T-helper 1 cell treated with Interleukin-12 subunit alpha and Interleukin-12 subunit beta and Interleukin-4 antibody, amounts not matched to agents 30 μg/mL and 1 μg/mL, for 36 hours (primary cell): ENCODE data around the gene FCHO1.
"Not testable (repeated sequence)": the region's sequence is repeated elsewhere in the genome, so short reads cannot be mapped to it uniquely, and the experiment has no call there.

Source experiments
- H3K27ac Mint-ChIP-seq: one replicate; pipeline ENCODE4 v1.8.0; 2021; ENCODE audit warnings: mild to moderate bottlenecking, mixed read lengths
- H3K27me3 Mint-ChIP-seq: one replicate; pipeline ENCODE4 v1.8.0; 2021; ENCODE audit warnings: low read depth, mixed read lengths
- H3K36me3 Mint-ChIP-seq: one replicate; pipeline ENCODE4 v1.8.0; 2021; ENCODE audit warnings: low read depth, mixed read lengths
- H3K4me1 Mint-ChIP-seq: one replicate; pipeline ENCODE4 v1.8.0; 2021; ENCODE audit warnings: low read depth, mixed read lengths
- H3K4me3 Mint-ChIP-seq: one replicate; pipeline ENCODE4 v1.8.0; 2021; ENCODE audit warnings: mild to moderate bottlenecking, moderate library complexity, mixed read lengths
- H3K9me3 Mint-ChIP-seq: one replicate; pipeline ENCODE4 v1.8.0; 2021; ENCODE audit warnings: mixed read lengths

The FCHO1 gene

DNA sequence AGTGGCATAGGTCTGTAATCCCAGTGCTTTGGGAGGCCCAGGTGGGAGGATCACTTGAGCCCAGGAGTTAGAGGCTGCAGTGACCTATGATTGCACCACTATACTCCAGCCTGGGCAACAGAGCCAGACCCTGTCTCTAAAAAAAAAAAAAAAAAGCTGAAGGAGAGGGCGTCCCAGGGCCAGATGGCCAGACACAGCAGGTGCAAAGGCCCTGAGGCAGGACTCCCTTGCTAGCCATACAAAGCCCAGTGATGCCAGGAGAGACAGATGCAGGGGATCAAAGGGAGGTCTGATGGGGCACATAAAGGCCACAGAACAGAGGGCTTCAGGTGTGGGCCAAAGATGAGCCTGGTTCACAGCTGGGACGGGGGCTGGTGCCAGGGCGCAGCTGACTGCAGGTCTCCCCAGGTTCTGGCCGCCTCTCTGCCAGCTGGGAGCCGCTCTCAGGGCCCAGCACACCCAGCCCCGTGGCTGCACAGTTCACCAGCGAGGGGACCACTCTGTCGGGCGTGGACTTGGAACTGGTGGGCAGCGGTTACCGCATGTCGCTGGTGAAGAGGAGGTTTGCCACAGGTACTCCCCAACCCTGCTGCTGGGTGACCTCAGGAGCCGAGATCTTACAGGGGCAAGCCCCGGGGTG, 36.1 kb downstream of the FCHO1 start:
- no peak overlapping the region for H3K4me3 Mint-ChIP-seq
- H3K4me1 Mint-ChIP-seq: peaks cover 15% of the 10 kb centered on the region
- no peaks in the 10 kb centered on the region for H3K9me3 Mint-ChIP-seq
- no peaks in the 10 kb centered on the region for H3K27me3 Mint-ChIP-seq
- no peak overlapping the region for H3K27ac Mint-ChIP-seq
- peaks cover 30% of the 10 kb centered on the region for H3K36me3 Mint-ChIP-seq

DNA sequence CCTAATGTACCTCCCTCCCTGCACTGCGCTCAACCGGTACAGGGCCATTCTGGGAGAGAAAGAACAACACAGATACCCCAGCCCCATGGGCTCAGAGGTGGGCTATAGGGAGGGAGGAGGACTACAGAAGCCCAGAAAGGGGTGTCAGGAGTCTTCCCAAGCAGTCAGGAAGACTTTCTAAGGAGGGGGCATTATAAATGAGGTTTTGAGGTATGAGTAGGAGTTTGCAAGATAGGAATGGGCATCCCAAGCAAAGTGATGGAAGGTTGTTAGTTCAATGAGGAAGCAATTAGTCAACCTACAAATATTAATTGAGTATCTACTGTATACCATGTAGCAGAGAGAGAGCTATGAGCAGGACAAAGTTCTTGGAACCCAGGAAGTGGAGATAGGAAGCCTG, 37.4 kb downstream of the FCHO1 start:
- H3K27ac Mint-ChIP-seq: peak overlapping the region; percentile 49
- no peaks in the 10 kb centered on the region for H3K9me3 Mint-ChIP-seq
- peaks cover 29% of the 10 kb centered on the region for H3K36me3 Mint-ChIP-seq
- peaks cover 2% of the 10 kb centered on the region for H3K27me3 Mint-ChIP-seq
- peaks cover 17% of the 10 kb centered on the region for H3K4me1 Mint-ChIP-seq
- no peak overlapping the region for H3K4me3 Mint-ChIP-seq

DNA sequence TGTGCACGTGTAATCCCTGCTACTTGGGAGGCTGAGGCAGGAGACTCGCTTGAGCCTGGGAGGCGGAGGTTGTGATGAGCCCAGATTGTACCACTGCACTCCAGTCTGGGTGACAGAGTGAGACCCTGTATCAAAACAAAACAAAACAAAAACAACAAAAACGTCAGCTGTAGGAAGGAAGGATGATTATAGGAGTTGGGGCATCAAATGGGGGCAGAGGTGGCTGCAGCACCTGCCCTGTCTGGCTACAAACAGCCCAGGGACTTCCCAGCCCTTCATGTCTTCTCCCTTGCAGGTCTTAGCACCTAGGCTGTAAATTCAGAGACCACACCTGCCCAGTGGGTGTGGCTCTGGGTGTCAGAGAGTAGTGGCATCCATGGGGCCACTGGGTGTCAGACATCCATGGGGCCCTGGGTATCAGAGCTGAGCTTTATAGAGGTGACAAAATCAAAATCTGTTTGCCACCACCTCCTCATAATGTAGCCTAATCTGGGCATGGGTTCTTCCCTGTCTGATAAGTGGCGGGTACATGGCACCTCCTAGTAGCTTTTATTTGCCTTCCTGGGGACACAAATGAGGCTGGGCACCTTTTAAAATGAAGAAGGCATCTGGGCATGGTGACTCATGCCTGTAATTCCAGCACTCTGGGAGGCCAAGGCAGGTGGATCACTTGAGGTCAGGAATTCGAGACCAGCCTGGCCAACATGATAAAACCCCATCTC, 38.9 kb downstream of the FCHO1 start:
- no peak overlapping the region for H3K4me3 Mint-ChIP-seq
- peaks cover 12% of the 10 kb centered on the region for H3K4me1 Mint-ChIP-seq
- H3K9me3 Mint-ChIP-seq: no peaks in the 10 kb centered on the region
- peaks cover 21% of the 10 kb centered on the region for H3K36me3 Mint-ChIP-seq
- H3K27me3 Mint-ChIP-seq: peaks cover 14% of the 10 kb centered on the region
- H3K27ac Mint-ChIP-seq: no peak overlapping the region

DNA sequence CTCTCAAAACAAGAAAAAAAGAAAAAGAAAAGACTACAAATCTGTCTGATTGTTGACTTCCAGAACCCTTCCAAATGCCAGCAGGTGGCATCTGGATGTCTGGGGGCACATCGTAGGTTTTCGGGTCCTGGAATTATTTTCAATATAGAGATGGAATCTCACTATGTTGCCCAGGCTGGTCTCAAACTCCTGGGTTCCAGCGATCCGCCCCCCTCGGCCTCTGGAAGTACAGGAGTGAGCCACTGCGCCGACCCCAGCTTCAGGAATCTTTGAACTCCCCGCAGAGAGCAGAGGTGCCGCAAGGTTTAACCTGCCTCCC, 43.1 kb downstream of the FCHO1 start:
- H3K9me3 Mint-ChIP-seq: no peaks in the 10 kb centered on the region
- peak overlapping the region; percentile 55 for H3K27ac Mint-ChIP-seq
- peak overlapping the region; percentile 58 for H3K4me3 Mint-ChIP-seq
- H3K27me3 Mint-ChIP-seq: peaks cover 14% of the 10 kb centered on the region
- peaks cover 13% of the 10 kb centered on the region for H3K4me1 Mint-ChIP-seq
- H3K36me3 Mint-ChIP-seq: peaks cover 1% of the 10 kb centered on the region

GRCh38 chr19:17794731-17795494, 43.6 kb downstream of the FCHO1 start, which contains the start of gene B3GNT3:
B3GNT3 (plus strand) TSS chr19:17795138; CDS start chr19:17807808, 12,670 bp downstream.
- Mint-ChIP-seq H3K36me3 (no peaks in the 10 kb centered on the region), H3K27ac (peak within 1 kb of the TSS; percentile 55), H3K9me3 (no peaks in the 10 kb centered on the region), H3K27me3 (peaks cover 14% of the 10 kb centered on the region), H3K4me3 (peak within 1 kb of the TSS; percentile 58), H3K4me1 (peaks cover 13% of the 10 kb centered on the region)

DNA sequence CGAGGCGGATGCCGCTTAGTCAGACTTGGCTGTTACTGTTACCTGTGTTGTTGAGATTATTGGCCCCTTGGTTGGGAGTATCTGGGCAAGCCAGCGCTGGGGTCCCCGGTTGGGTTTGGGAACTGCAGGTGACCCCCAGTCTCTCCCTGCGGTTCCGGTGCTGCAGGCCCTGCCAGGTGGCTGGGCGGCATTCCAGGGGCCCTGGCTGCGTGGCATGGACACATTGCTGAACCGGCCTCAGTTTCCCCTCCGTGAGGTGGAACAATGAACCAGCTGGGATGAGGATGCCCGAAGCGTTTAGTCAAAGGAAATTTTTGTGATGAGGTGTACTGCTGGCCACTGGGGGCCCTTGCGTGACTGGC, 44.2 kb downstream of the FCHO1 start:
- Mint-ChIP-seq H3K4me3 (no peak overlapping the region), H3K4me1 (peaks cover 9% of the 10 kb centered on the region), H3K27ac (no peak overlapping the region), H3K9me3 (no peaks in the 10 kb centered on the region), H3K27me3 (peaks cover 14% of the 10 kb centered on the region), H3K36me3 (no peaks in the 10 kb centered on the region)

GRCh38 chr19:17796013-17796837, 44.9 kb downstream of the FCHO1 start:
- peaks cover 9% of the 10 kb centered on the region for H3K4me1 Mint-ChIP-seq
- peaks cover 14% of the 10 kb centered on the region for H3K27me3 Mint-ChIP-seq

GRCh38 chr19:17796838-17797423, 45.7 kb downstream of the FCHO1 start:
- H3K27me3 Mint-ChIP-seq: peaks cover 14% of the 10 kb centered on the region
- no peaks in the 10 kb centered on the region for H3K9me3 Mint-ChIP-seq
- no peaks in the 10 kb centered on the region for H3K36me3 Mint-ChIP-seq
- no peak overlapping the region for H3K4me3 Mint-ChIP-seq
- no peak overlapping the region for H3K27ac Mint-ChIP-seq
- peaks cover 5% of the 10 kb centered on the region for H3K4me1 Mint-ChIP-seq

More at GRCh38 chr19:17796013-17796837, 44.9 kb downstream of the FCHO1 start:
- H3K27ac Mint-ChIP-seq: no peak overlapping the region
- H3K4me3 Mint-ChIP-seq: no peak overlapping the region
- H3K36me3 Mint-ChIP-seq: no peaks in the 10 kb centered on the region
- H3K9me3 Mint-ChIP-seq: no peaks in the 10 kb centered on the region

- no peak overlapping the region for H3K4me3 Mint-ChIP-seq
- no peak overlapping the region for H3K27ac Mint-ChIP-seq
- no peaks in the 10 kb centered on the region for H3K9me3 Mint-ChIP-seq
- H3K36me3 Mint-ChIP-seq: no peaks in the 10 kb centered on the region
- peaks cover 17% of the 10 kb centered on the region for H3K27me3 Mint-ChIP-seq
- peaks cover 8% of the 10 kb centered on the region for H3K4me1 Mint-ChIP-seq
These were observed 46.3 kb downstream of the FCHO1 start for GRCh38 chr19:17797424-17798201.

- peaks cover 16% of the 10 kb centered on the region for H3K27me3 Mint-ChIP-seq
- H3K9me3 Mint-ChIP-seq, H3K27ac Mint-ChIP-seq, H3K4me3 Mint-ChIP-seq, H3K36me3 Mint-ChIP-seq: not testable (repeated sequence)
- peaks cover 14% of the 10 kb centered on the region for H3K4me1 Mint-ChIP-seq
These were observed 47.3 kb downstream of the FCHO1 start for GRCh38 chr19:17798599-17798998.

DNA sequence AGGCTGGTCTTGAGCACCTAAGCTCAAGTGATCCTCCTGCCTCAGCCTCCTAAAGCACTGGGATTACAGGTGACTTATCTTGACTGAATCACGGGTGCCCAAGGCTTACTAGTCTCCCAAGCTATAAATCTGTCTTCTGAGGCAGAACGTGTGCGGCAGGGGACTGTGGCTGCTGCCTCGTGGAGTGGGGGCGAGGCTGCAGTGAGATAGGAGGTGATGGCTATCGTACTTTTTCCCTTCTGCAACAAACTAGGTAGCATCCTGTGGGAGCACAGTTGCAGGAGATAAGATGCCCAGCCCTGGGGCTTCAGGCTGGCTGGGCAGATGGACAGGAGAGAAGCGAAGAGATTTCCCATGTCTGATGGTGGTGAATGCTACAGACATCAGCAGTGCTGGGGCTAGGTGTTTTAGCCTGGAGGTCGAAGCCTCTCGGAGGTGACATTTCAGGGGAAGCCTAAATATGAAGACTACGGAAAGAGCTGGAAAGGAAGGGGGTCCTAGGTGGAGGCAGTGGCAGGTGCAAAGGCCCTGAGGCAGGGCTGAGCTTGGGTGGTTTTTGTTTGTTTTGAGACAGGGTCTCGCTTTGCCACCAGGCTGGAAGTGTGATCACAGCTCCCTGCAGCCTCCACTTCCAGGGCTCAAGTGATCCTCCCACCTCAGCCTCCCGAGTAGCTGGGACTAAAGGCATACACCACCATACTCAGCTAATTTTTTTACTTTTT, 51.0 kb downstream of the FCHO1 start:
- Mint-ChIP-seq H3K9me3 (no peaks in the 10 kb centered on the region), H3K4me3 (peak overlapping the region; percentile 43), H3K27me3 (peaks cover 6% of the 10 kb centered on the region), H3K27ac (peak overlapping the region; percentile 77), H3K4me1 (peaks cover 17% of the 10 kb centered on the region), H3K36me3 (peaks cover 2% of the 10 kb centered on the region)

- Mint-ChIP-seq H3K27me3 (peaks cover 11% of the 10 kb centered on the region), H3K27ac (peak overlapping the region; percentile 76)
These were observed 52.1 kb downstream of the FCHO1 start for GRCh38 chr19:17803264-17803896.

More at GRCh38 chr19:17803264-17803896, 52.1 kb downstream of the FCHO1 start:
- Mint-ChIP-seq H3K36me3 (peaks cover 2% of the 10 kb centered on the region), H3K4me3 (peak overlapping the region; percentile 61), H3K4me1 (peaks cover 19% of the 10 kb centered on the region), H3K9me3 (no peaks in the 10 kb centered on the region)
